GM23338 (cell line): Measurements from ENCODE around the gene CLIC5. TPM values are rescaled to one million over a fixed set of nuclear protein-coding genes. Genes with fewer than 3 reads are reported as not detected.

ENCODE experiments used
- ATAC-seq: fragments of 200-7000 bp; cut with Tn5 transposase; 3 replicates; pipeline ENCODE4 v1.9.1; 2020
- DNase-seq: peaks from one replicate; pipeline ENCODE4 v3.0.0-alpha.2; 2015; ENCODE audit warnings: low spot score
- H2AFZ ChIP-seq: fragments of 200-600 bp; sonication (generic); 2 replicates; pipeline ENCODE4 v1.8.0; 2016; ENCODE audit warnings: antibody characterized with exemption, mild to moderate bottlenecking, moderate library complexity
- H3F3A ChIP-seq: fragments of 200-600 bp; sonication (generic); replicated peaks from 2 replicates; pipeline ENCODE4 v1.8.0; 2017; ENCODE audit warnings: antibody characterized with exemption, mixed run types, low read depth
- H3K27ac ChIP-seq: fragments of 200-600 bp; sonication (generic); 2 replicates; pipeline ENCODE4 v1.6.1; 2016; ENCODE audit warnings: low read depth
- H3K27me3 ChIP-seq: fragments of 200-600 bp; sonication (generic); 2 replicates; pipeline ENCODE4 v1.8.0; 2016; ENCODE audit warnings: mild to moderate bottlenecking, mixed run types, moderate library complexity; ENCODE audit not compliant: insufficient read depth
- H3K36me3 ChIP-seq: fragments of 200-600 bp; sonication (generic); 2 replicates; pipeline ENCODE4 v1.8.0; 2016; ENCODE audit warnings: mild to moderate bottlenecking; ENCODE audit not compliant: insufficient read depth
- H3K4me1 ChIP-seq: fragments of 200-600 bp; sonication (generic); 2 replicates; pipeline ENCODE4 v1.8.0; 2016; ENCODE audit warnings: mild to moderate bottlenecking, moderate library complexity; ENCODE audit not compliant: insufficient read depth
- H3K4me2 ChIP-seq: fragments of 200-600 bp; sonication (generic); 2 replicates; pipeline ENCODE4 v1.7.1; 2017; ENCODE audit warnings: mixed run types
- H3K4me3 ChIP-seq: fragments of 200-600 bp; sonication (generic); 2 replicates; pipeline ENCODE4 v1.6.1; 2016; ENCODE audit warnings: mixed run types
- H3K79me2 ChIP-seq: fragments of 200-600 bp; sonication (generic); replicated peaks from 2 replicates; pipeline ENCODE4 v1.8.0; 2017; ENCODE audit warnings: mild to moderate bottlenecking; ENCODE audit not compliant: insufficient read depth
- H3K9me2 ChIP-seq: fragments of 200-600 bp; sonication (generic); 2 replicates; pipeline ENCODE4 v1.8.0; 2017; ENCODE audit not compliant: insufficient read depth
- H4K20me1 ChIP-seq: fragments of 200-600 bp; sonication (generic); replicated peaks from 2 replicates; pipeline ENCODE4 v1.8.0; 2017; ENCODE audit warnings: mild to moderate bottlenecking; ENCODE audit not compliant: insufficient read depth
- H3K27ac Mint-ChIP-seq: 2 replicates; pipeline ENCODE4 v1.8.0; 2020; ENCODE audit warnings: inconsistent platforms, mild to moderate bottlenecking, moderate library complexity, mixed read lengths
- H3K27me3 Mint-ChIP-seq: 3 replicates; pipeline ENCODE4 v1.8.0; 2022; ENCODE audit warnings: low read depth, mild to moderate bottlenecking, moderate library complexity, mixed read lengths, inconsistent platforms; ENCODE audit not compliant: insufficient read depth, poor library complexity
- H3K36me3 Mint-ChIP-seq: 3 replicates; pipeline ENCODE4 v1.8.0; 2021; ENCODE audit warnings: low read depth, mild to moderate bottlenecking, inconsistent platforms, moderate library complexity, mixed read lengths
- H3K4me1 Mint-ChIP-seq: 3 replicates; pipeline ENCODE4 v1.8.0; 2020; ENCODE audit warnings: mild to moderate bottlenecking, inconsistent platforms, mixed read lengths
- H3K4me3 Mint-ChIP-seq: 3 replicates; pipeline ENCODE4 v1.8.0; 2021; ENCODE audit warnings: moderate library complexity, mild to moderate bottlenecking, inconsistent platforms, mixed read lengths
- H3K9me3 Mint-ChIP-seq: 3 replicates; pipeline ENCODE4 v1.8.0; 2020; ENCODE audit warnings: moderate library complexity, mild to moderate bottlenecking, inconsistent platforms, mixed read lengths
- CREB1 ChIP-seq: fragments of 250-450 bp; sonication (Bioruptor Pico); IDR thresholded peaks from 2 replicates; pipeline ENCODE4 v1.5.0; 2020; ENCODE audit warnings: low read depth, mild to moderate bottlenecking, moderate library complexity
- CTCF ChIP-seq, 2 experiments: fragments of 200-600 bp in 1 of 2; sonication (generic) in 1 of 2; conservative IDR thresholded peaks; 2 replicates each; pipeline versions ENCODE4 v1.5.1 to v1.6.1; 2016 to 2017; ENCODE audit warnings: antibody characterized with exemption in 2 of 2, low read depth in 2 of 2, mild to moderate bottlenecking in 2 of 2, moderate library complexity in 1 of 2
- ETS1 ChIP-seq: IDR thresholded peaks from 2 replicates; pipeline ENCODE4 v1.6.1; 2016; ENCODE audit warnings: antibody characterized with exemption
- EZH2 ChIP-seq: fragments of 200-600 bp; sonication (generic); IDR thresholded peaks from one replicate; pipeline ENCODE4 v1.8.0; 2017; ENCODE audit warnings: antibody characterized with exemption, mild to moderate bottlenecking, low read depth; ENCODE audit not compliant: unreplicated experiment
- EZH2phosphoT487 ChIP-seq: fragments of 200-600 bp; sonication (generic); IDR thresholded peaks from one replicate; pipeline ENCODE4 v1.8.1; 2018; ENCODE audit warnings: antibody characterized with exemption; ENCODE audit not compliant: unreplicated experiment
- JUNB ChIP-seq: IDR thresholded peaks from one replicate; pipeline ENCODE4 v1.6.1; 2016; ENCODE audit warnings: antibody characterized with exemption; ENCODE audit not compliant: unreplicated experiment
- NANOG ChIP-seq: IDR thresholded peaks from 2 replicates; pipeline ENCODE4 v1.6.1; 2016; ENCODE audit warnings: antibody characterized with exemption, borderline replicate concordance
- POLR2AphosphoS5 ChIP-seq: IDR thresholded peaks from 2 replicates; pipeline ENCODE4 v1.6.1; 2016; ENCODE audit warnings: antibody characterized with exemption, low read depth
- REST ChIP-seq: IDR thresholded peaks from one replicate; pipeline ENCODE4 v1.6.1; 2018; ENCODE audit warnings: antibody characterized with exemption; ENCODE audit not compliant: unreplicated experiment
- STAT1 ChIP-seq: IDR thresholded peaks from one replicate; pipeline ENCODE4 v1.6.1; 2016; ENCODE audit warnings: antibody characterized with exemption; ENCODE audit not compliant: unreplicated experiment
- ZNF114 ChIP-seq: fragments of 250-450 bp; sonication (Bioruptor Pico); IDR thresholded peaks from 2 replicates; pipeline ENCODE4 v1.5.0; 2020; ENCODE audit warnings: mild to moderate bottlenecking, moderate library complexity
- ZNF331 ChIP-seq: fragments of 250-450 bp; sonication (Bioruptor Pico); IDR thresholded peaks from 2 replicates; pipeline ENCODE4 v1.5.0; 2020; ENCODE audit warnings: low read depth, mild to moderate bottlenecking, moderate library complexity
- polyA plus RNA-seq: library from polyadenylated mRNA; unstranded; fragments of >200 nt; fragmentation: Nextera tagmentation; extraction: Ambion mirVana; gene quantifications from 2 replicates; pipeline ENCODE4 v1.2.1, GENCODE V29; 2016
- total RNA-seq: library from RNA; depleted of rRNA; stranded (reverse); fragments of >200 nt; shearing (Covaris generic); gene quantifications from 2 replicates; pipeline ENCODE4 v1.2.3, GENCODE V29; 2014

CLIC5 gene
- total and polyA plus RNA-seq, 2 experiments from 2014 or later = 0.08 TPM; not detected in 1

- TF ChIP-seq REST (no peak), CTCF (conservative IDR thresholded peaks at IDR 0.05; ENCODE audit: low read depth in 2 of 2) (no peak), ZNF114 (no peak)
Measured at GRCh38 chr6:45966340-45966739, 49.3 kb downstream of the CLIC5 start (continued).

- no peak overlapping the region for H2AFZ ChIP-seq
- no peaks in the 10 kb centered on the region for H3K27me3 ChIP-seq
- no peak overlapping the region for H3K27ac ChIP-seq
- H3K9me2 ChIP-seq = peaks cover 27% of the 10 kb centered on the region
- no peak overlapping the region for H3K4me3 ChIP-seq
- no peaks in the 10 kb centered on the region; the same call in 1 of the 2 replicates for H3K36me3 ChIP-seq
- Mint-ChIP-seq H3K27me3 (peaks cover 2% of the 10 kb centered on the region), H3K36me3 (no peaks in the 10 kb centered on the region), H3K4me1 (peaks cover 9% of the 10 kb centered on the region; the same call in 2 of the 3 replicates), H3K27ac (no peak overlapping the region), H3K9me3 (no peaks in the 10 kb centered on the region), H3K4me3 (no peak overlapping the region)
- ATAC-seq (no peak), DNase-seq (no peak)
- H3K4me2 ChIP-seq = no peak overlapping the region
- no peaks in the 10 kb centered on the region for H3K4me1 ChIP-seq
- H4K20me1 ChIP-seq = no peaks in the 10 kb centered on the region
- H3F3A ChIP-seq = no peaks in the 10 kb centered on the region
- no peaks in the 10 kb centered on the region for H3K79me2 ChIP-seq
- TF ChIP-seq JUNB (no peak), STAT1 (no peak), ZNF331 (CRISPR knock-in tag) (no peak), EZH2phosphoT487 (no peak), REST (no peak), EZH2 (no peak), CREB1 (CRISPR knock-in tag) (no peak), ZNF114 (no peak), ETS1 (no peak), NANOG (no peak), CTCF (conservative IDR thresholded peaks at IDR 0.05; ENCODE audit: low read depth in 2 of 2) (no peak), POLR2AphosphoS5 (no peak)
Measured at GRCh38 chr6:45965792-45966191, 49.9 kb downstream of the CLIC5 start.
